SK-N-SH (cell line): Measurements from ENCODE around the gene SH3PXD2A.

ENCODE experiments used
- CHD2 ChIP-seq: fragments of 150-350 bp; IDR thresholded peaks from 2 replicates; pipeline ENCODE4 v1.6.1; 2018; ENCODE audit warnings: low read length; ENCODE audit not compliant: partially characterized antibody
- CTCF ChIP-seq: fragments of 200-600 bp; sonication (generic); IDR thresholded peaks from 2 replicates; pipeline ENCODE4 v1.6.1; 2017; ENCODE audit warnings: antibody characterized with exemption, mild to moderate bottlenecking, moderate library complexity
- ELF1 ChIP-seq: IDR thresholded peaks from 2 replicates; pipeline ENCODE4 v1.4.0; 2012
- EP300 ChIP-seq, 2 experiments: IDR thresholded peaks; 2 replicates each; pipeline versions ENCODE4 v1.4.0 to v1.6.1; 2012; ENCODE audit warnings: borderline replicate concordance in 1 of 2, low read depth in 1 of 2, low read length in 1 of 2
- EZH2phosphoT487 ChIP-seq: fragments of 200-600 bp; sonication (generic); IDR thresholded peaks from 2 replicates; pipeline ENCODE4 v1.6.1; 2017; ENCODE audit warnings: low read depth, mixed run types, mild to moderate bottlenecking, antibody characterized with exemption, moderate library complexity, borderline replicate concordance
- FOXJ3 ChIP-seq: sonication (generic); formaldehyde crosslinking; IDR thresholded peaks from 2 replicates; pipeline ENCODE4 v1.5.1; 2020; ENCODE audit warnings: mild to moderate bottlenecking, missing genetic modification reagents
- JUND ChIP-seq: IDR thresholded peaks from 2 replicates; pipeline ENCODE4 v1.4.0; 2012
- POLR2AphosphoS5 ChIP-seq: IDR thresholded peaks from 2 replicates; pipeline ENCODE4 v1.6.1; 2012; ENCODE audit warnings: low read depth, low read length
- RAD21 ChIP-seq: IDR thresholded peaks from 2 replicates; pipeline ENCODE4 v1.6.1; 2012; ENCODE audit warnings: mild to moderate bottlenecking, low read length
- REST ChIP-seq: IDR thresholded peaks from 2 replicates; pipeline ENCODE4 v1.6.1; 2012; ENCODE audit warnings: mild to moderate bottlenecking, low read depth, low read length, moderate library complexity
- SIN3A ChIP-seq: IDR thresholded peaks from 2 replicates; pipeline ENCODE4 v1.6.1; 2012; ENCODE audit warnings: low read depth, mild to moderate bottlenecking, low read length, moderate library complexity, borderline replicate concordance
- USF2 ChIP-seq: fragments of 150-350 bp; IDR thresholded peaks from 2 replicates; pipeline ENCODE4 v1.6.1; 2017; ENCODE audit warnings: antibody characterized with exemption, low read length, low read depth, borderline replicate concordance
- YY1 ChIP-seq: IDR thresholded peaks from 2 replicates; pipeline ENCODE4 v1.4.0; 2012; ENCODE audit warnings: low read depth, mild to moderate bottlenecking
- TF ChIP-seq, protein P1 (sequence below): IDR thresholded peaks from 2 replicates; pipeline ENCODE4 v1.4.0; 2012; ENCODE audit warnings: low read depth, borderline replicate concordance

- no peak for TF ChIP-seq CTCF
- TF ChIP-seq YY1, result no peak
- no peak for TF ChIP-seq CHD2
- TF ChIP-seq ELF1, result no peak
- no peak for TF ChIP-seq JUND
- no peak for TF ChIP-seq USF2
- TF ChIP-seq POLR2AphosphoS5, result no peak
- no peak for TF ChIP-seq FOXJ3 (CRISPR knock-in tag)
- no peak for TF ChIP-seq RAD21
- no peak for TF ChIP-seq REST
- TF ChIP-seq, protein P1, sequence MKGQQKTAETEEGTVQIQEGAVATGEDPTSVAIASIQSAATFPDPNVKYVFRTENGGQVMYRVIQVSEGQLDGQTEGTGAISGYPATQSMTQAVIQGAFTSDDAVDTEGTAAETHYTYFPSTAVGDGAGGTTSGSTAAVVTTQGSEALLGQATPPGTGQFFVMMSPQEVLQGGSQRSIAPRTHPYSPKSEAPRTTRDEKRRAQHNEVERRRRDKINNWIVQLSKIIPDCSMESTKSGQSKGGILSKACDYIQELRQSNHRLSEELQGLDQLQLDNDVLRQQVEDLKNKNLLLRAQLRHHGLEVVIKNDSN, result no peak
- TF ChIP-seq EZH2phosphoT487, result no peak
- TF ChIP-seq EP300 (IDR thresholded peaks at IDR 0.05; ENCODE audit: borderline replicate concordance in 1 of 2, low read depth in 1 of 2, low read length in 1 of 2), result no peak
- TF ChIP-seq SIN3A, result no peak
These were observed 93.2 kb downstream of the SH3PXD2A start for GRCh38 chr10:103762162-103762561.
